SK-N-SH treated with all-trans-retinoic acid at 6 μM for 48 hours (cell line): ENCODE measurements around the gene FPGS.

Experiments used
- ATAC-seq: fragments of 200-7000 bp; cut with Tn5 transposase; 3 replicates; pipeline ENCODE4 v1.9.1; 2020; ENCODE audit warnings: mild to moderate bottlenecking, moderate library complexity
- ARNTL ChIP-seq: fragments of 450-650 bp; formaldehyde crosslinking; IDR thresholded peaks from 2 replicates; pipeline ENCODE4 v1.5.0; 2020; ENCODE audit warnings: low read depth, mild to moderate bottlenecking, moderate library complexity, borderline replicate concordance
- BACH2 ChIP-seq: fragments of 250-450 bp; sonication (Bioruptor Pico); IDR thresholded peaks from 2 replicates; pipeline ENCODE4 v1.9.0; 2021; ENCODE audit warnings: mild to moderate bottlenecking, borderline replicate concordance
- CREB5 ChIP-seq: fragments of 250-450 bp; sonication (Bioruptor Pico); IDR thresholded peaks from 2 replicates; pipeline ENCODE4 v1.5.1; 2020; ENCODE audit warnings: low read depth, mild to moderate bottlenecking, moderate library complexity
- CSDC2 ChIP-seq: fragments of 250-450 bp; sonication (Bioruptor Pico); IDR thresholded peaks from 2 replicates; pipeline ENCODE4 v1.5.0; 2020; ENCODE audit warnings: mild to moderate bottlenecking, moderate library complexity
- CSRNP3 ChIP-seq: fragments of 250-450 bp; sonication (Bioruptor Pico); IDR thresholded peaks from 2 replicates; pipeline ENCODE4 v1.5.1; 2021; ENCODE audit warnings: mild to moderate bottlenecking, moderate library complexity
- ESRRG ChIP-seq: fragments of 250-450 bp; sonication (Bioruptor Pico); IDR thresholded peaks from 2 replicates; pipeline ENCODE4 v1.6.1; 2021; ENCODE audit warnings: mild to moderate bottlenecking
- GLIS3 ChIP-seq: fragments of 250-450 bp; sonication (Bioruptor Pico); IDR thresholded peaks from 2 replicates; pipeline ENCODE4 v1.5.0; 2020; ENCODE audit warnings: mild to moderate bottlenecking, moderate library complexity
- ISL1 ChIP-seq: fragments of 250-450 bp; sonication (Bioruptor Pico); IDR thresholded peaks from 2 replicates; pipeline ENCODE4 v2.1.2; 2022; ENCODE audit warnings: mild to moderate bottlenecking, moderate library complexity
- PATZ1 ChIP-seq: fragments of 250-450 bp; sonication (Bioruptor Pico); IDR thresholded peaks from 2 replicates; pipeline ENCODE4 v1.8.0; 2020; ENCODE audit warnings: mild to moderate bottlenecking, moderate library complexity, borderline replicate concordance
- POU6F1 ChIP-seq: fragments of 250-450 bp; sonication (Bioruptor Pico); IDR thresholded peaks from 2 replicates; pipeline ENCODE4 v1.8.0; 2021; ENCODE audit warnings: low read depth, mild to moderate bottlenecking, moderate library complexity, borderline replicate concordance
- PPARA ChIP-seq: fragments of 250-450 bp; sonication (Bioruptor Pico); IDR thresholded peaks from 2 replicates; pipeline ENCODE4 v1.5.0; 2020; ENCODE audit warnings: mild to moderate bottlenecking, borderline replicate concordance
- RARB ChIP-seq: fragments of 250-450 bp; sonication (Bioruptor Pico); IDR thresholded peaks from 2 replicates; pipeline ENCODE4 v1.8.0; 2021; ENCODE audit warnings: mild to moderate bottlenecking, moderate library complexity
- SNAI2 ChIP-seq: fragments of 250-450 bp; sonication (Bioruptor Pico); IDR thresholded peaks from 2 replicates; pipeline ENCODE4 v1.5.0; 2020; ENCODE audit warnings: mild to moderate bottlenecking, moderate library complexity
- TOX ChIP-seq: fragments of 250-450 bp; sonication (Bioruptor Pico); IDR thresholded peaks from 2 replicates; pipeline ENCODE4 v1.8.0; 2021; ENCODE audit warnings: mild to moderate bottlenecking, moderate library complexity, borderline replicate concordance
- TSHZ2 ChIP-seq: fragments of 250-450 bp; sonication (Bioruptor Pico); IDR thresholded peaks from 2 replicates; pipeline ENCODE4 v1.5.0; 2020; ENCODE audit warnings: mild to moderate bottlenecking, moderate library complexity
- ZFP3 ChIP-seq: fragments of 250-450 bp; sonication (Bioruptor Pico); IDR thresholded peaks from 2 replicates; pipeline ENCODE4 v1.5.0; 2020; ENCODE audit warnings: mild to moderate bottlenecking, moderate library complexity
- ZFP30 ChIP-seq: fragments of 450-650 bp; formaldehyde crosslinking; IDR thresholded peaks from 2 replicates; pipeline ENCODE4 v1.5.0; 2022; ENCODE audit warnings: mild to moderate bottlenecking, moderate library complexity
- ZNF565 ChIP-seq: fragments of 450-650 bp; formaldehyde crosslinking; conservative IDR thresholded peaks from 2 replicates; pipeline ENCODE4 v1.5.0; 2020; ENCODE audit warnings: low read depth, mild to moderate bottlenecking, moderate library complexity
- ZNF70 ChIP-seq: fragments of 450-650 bp; formaldehyde crosslinking; IDR thresholded peaks from 2 replicates; pipeline ENCODE4 v1.5.0; 2020; ENCODE audit warnings: mild to moderate bottlenecking, moderate library complexity
- ZNF8 ChIP-seq: fragments of 450-650 bp; formaldehyde crosslinking; IDR thresholded peaks from 2 replicates; pipeline ENCODE4 v1.5.0; 2020; ENCODE audit warnings: mild to moderate bottlenecking, moderate library complexity

Gene FPGS

GRCh38 chr9:127790094-127790855 is 12.4 kb upstream of the FPGS start:
- no peak for TF ChIP-seq PPARA (CRISPR knock-in tag)
- no peak for TF ChIP-seq SNAI2 (CRISPR knock-in tag)
- TF ChIP-seq ZFP30, result no peak
- TF ChIP-seq ZNF8 (CRISPR knock-in tag), result no peak
- no peak for TF ChIP-seq ZNF565 (CRISPR knock-in tag)
- ATAC-seq, result no peak

- ATAC-seq, result no peak
- TF ChIP-seq ZNF565 (CRISPR knock-in tag), result no peak
- no peak for TF ChIP-seq ZFP30
- TF ChIP-seq TSHZ2, result no peak
- TF ChIP-seq ZFP3 (CRISPR knock-in tag), result no peak
- no peak for TF ChIP-seq CSRNP3 (CRISPR knock-in tag)
- no peak for TF ChIP-seq ZNF70 (CRISPR knock-in tag)
- TF ChIP-seq ESRRG (CRISPR knock-in tag), result no peak
- TF ChIP-seq CSDC2 (CRISPR knock-in tag), result no peak
- no peak for TF ChIP-seq ARNTL (CRISPR knock-in tag)
- TF ChIP-seq POU6F1 (CRISPR knock-in tag), result no peak
- no peak for TF ChIP-seq PATZ1
- no peak for TF ChIP-seq BACH2 (CRISPR knock-in tag)
- TF ChIP-seq TOX (CRISPR knock-in tag), result no peak
- TF ChIP-seq CREB5 (CRISPR knock-in tag), result no peak
- no peak for TF ChIP-seq ISL1
- no peak for TF ChIP-seq RARB (CRISPR knock-in tag)
Observed at GRCh38 chr9:127791085-127791484, 11.6 kb upstream of the FPGS start.

- no peak; the same call in 1 of the 2 replicates for TF ChIP-seq GLIS3 (CRISPR knock-in tag)
- no peak for TF ChIP-seq ESRRG (CRISPR knock-in tag)
- TF ChIP-seq ISL1, result no peak
- no peak for TF ChIP-seq RARB (CRISPR knock-in tag)
- no peak for TF ChIP-seq TOX (CRISPR knock-in tag)
- ATAC-seq, result no peak
Observed at GRCh38 chr9:127792417-127793031, 10.2 kb upstream of the FPGS start.
